ENCODE measurements around the gene ASMT.
"Not testable (repeated sequence)": the region's sequence is repeated elsewhere in the genome, so short reads cannot be mapped to it uniquely, and the experiment has no call there.

Gene ASMT

GRCh38 chrX:1646009-1646408 is 31.1 kb downstream of the ASMT start:
- DNase-seq (ENCODE audit: extremely low read depth in 1 of 2, low read depth in 1 of 2) = no peak

GRCh38 chrX:1649621-1650020 is 34.8 kb downstream of the ASMT start:
- no peak for DNase-seq (ENCODE audit: extremely low read depth in 1 of 2, low read depth in 1 of 2)

GRCh38 chrX:1652011-1652811 is 37.4 kb downstream of the ASMT start:
- DNase-seq (ENCODE audit: extremely low read depth in 1 of 2, low read depth in 1 of 2) = not testable (repeated sequence)

- DNase-seq (ENCODE audit: extremely low read depth in 1 of 2, low read depth in 1 of 2) = no peak
These were observed 41.5 kb downstream of the ASMT start for GRCh38 chrX:1656379-1656778.

GRCh38 chrX:1657367-1658070 is 42.7 kb downstream of the ASMT start:
- DNase-seq (ENCODE audit: extremely low read depth in 1 of 2, low read depth in 1 of 2) = peak in 1 of 2 donors; percentile 57

GRCh38 chrX:1658071-1658491 is 43.2 kb downstream of the ASMT start:
- DNase-seq (ENCODE audit: extremely low read depth in 1 of 2, low read depth in 1 of 2) = no peak

GRCh38 chrX:1659664-1660461 is 45.0 kb downstream of the ASMT start:
- no peak for DNase-seq (ENCODE audit: extremely low read depth in 1 of 2, low read depth in 1 of 2)

- peak; percentile 34 to 96 for DNase-seq (ENCODE audit: extremely low read depth in 1 of 2, low read depth in 1 of 2)
These were observed 46.4 kb downstream of the ASMT start for GRCh38 chrX:1661048-1661921.

- no peak for DNase-seq (ENCODE audit: extremely low read depth in 1 of 2, low read depth in 1 of 2)
These were observed 47.0 kb downstream of the ASMT start for GRCh38 chrX:1661922-1662221.

- no peak for DNase-seq (ENCODE audit: extremely low read depth in 1 of 2, low read depth in 1 of 2)
These were observed 52.7 kb downstream of the ASMT start for GRCh38 chrX:1667566-1667965.

GRCh38 chrX:1673337-1673736 is 58.5 kb downstream of the ASMT start:
- no peak for DNase-seq (ENCODE audit: extremely low read depth in 1 of 2, low read depth in 1 of 2)

- no peak for DNase-seq (ENCODE audit: extremely low read depth in 1 of 2, low read depth in 1 of 2)
These were observed 62.0 kb downstream of the ASMT start for GRCh38 chrX:1676866-1677265.

GRCh38 chrX:1679238-1679637 is 64.4 kb downstream of the ASMT start:
- DNase-seq (ENCODE audit: extremely low read depth in 1 of 2, low read depth in 1 of 2) = peak in 1 of 2 donors; percentile 18

GRCh38 chrX:1681439-1681838 is 66.6 kb downstream of the ASMT start:
- no peak for DNase-seq (ENCODE audit: extremely low read depth in 1 of 2, low read depth in 1 of 2)

- not testable (repeated sequence) for DNase-seq (ENCODE audit: extremely low read depth in 1 of 2, low read depth in 1 of 2)
These were observed 67.0 kb downstream of the ASMT start for GRCh38 chrX:1681856-1682255.

- not testable (repeated sequence) for DNase-seq (ENCODE audit: extremely low read depth in 1 of 2, low read depth in 1 of 2)
These were observed 67.6 kb downstream of the ASMT start for GRCh38 chrX:1682501-1682900.

- not testable (repeated sequence) for DNase-seq (ENCODE audit: extremely low read depth in 1 of 2, low read depth in 1 of 2)
These were observed 70.0 kb downstream of the ASMT start for GRCh38 chrX:1684883-1685282.

GRCh38 chrX:1685444-1685880 is 70.6 kb downstream of the ASMT start:
- DNase-seq (ENCODE audit: extremely low read depth in 1 of 2, low read depth in 1 of 2) = not testable (repeated sequence)

- DNase-seq (ENCODE audit: extremely low read depth in 1 of 2, low read depth in 1 of 2) = no peak
These were observed 71.8 kb downstream of the ASMT start for GRCh38 chrX:1686642-1687041.
